Activated CD4-positive, alpha-beta T cell treated with anti-CD3 and anti-CD28 coated beads, Interleukin-2, amount 10 ng/mL, durations not matched to agents 24 days and 14 days (primary cell): ENCODE data around the gene NYAP2. TPM values are rescaled to one million over a fixed set of nuclear protein-coding genes. Genes with fewer than 3 reads are reported as not detected.

Experiments
- DNase-seq: peaks from one replicate; pipeline ENCODE4 v3.0.0; 2022
- H3K27ac Mint-ChIP-seq: one replicate; pipeline ENCODE4 v1.8.0; 2022; ENCODE audit warnings: mild to moderate bottlenecking, mixed read lengths
- H3K27me3 Mint-ChIP-seq: one replicate; pipeline ENCODE4 v1.8.0; 2022; ENCODE audit warnings: mixed read lengths
- H3K36me3 Mint-ChIP-seq: one replicate; pipeline ENCODE4 v1.8.0; 2022; ENCODE audit warnings: low read depth, mild to moderate bottlenecking, mixed read lengths
- H3K4me1 Mint-ChIP-seq: one replicate; pipeline ENCODE4 v1.8.0; 2021; ENCODE audit warnings: mixed read lengths
- H3K4me3 Mint-ChIP-seq: one replicate; pipeline ENCODE4 v1.8.0; 2022; ENCODE audit warnings: mild to moderate bottlenecking, moderate library complexity, mixed read lengths
- H3K9me3 Mint-ChIP-seq: one replicate; pipeline ENCODE4 v1.8.0; 2021; ENCODE audit warnings: mixed read lengths
- intact Hi-C: fragments of 100-400 bp; cut with micrococcal nuclease; formaldehyde crosslinking; loops from one replicate; pipeline ENCODE4 v1.15.1; 2023
- total RNA-seq: library from RNA; stranded (reverse); gene quantifications from 2 replicates; pipeline ENCODE4 v1.2.3, GENCODE V29; 2022

The NYAP2 gene
- total RNA-seq = not detected in 2 replicates

DNA sequence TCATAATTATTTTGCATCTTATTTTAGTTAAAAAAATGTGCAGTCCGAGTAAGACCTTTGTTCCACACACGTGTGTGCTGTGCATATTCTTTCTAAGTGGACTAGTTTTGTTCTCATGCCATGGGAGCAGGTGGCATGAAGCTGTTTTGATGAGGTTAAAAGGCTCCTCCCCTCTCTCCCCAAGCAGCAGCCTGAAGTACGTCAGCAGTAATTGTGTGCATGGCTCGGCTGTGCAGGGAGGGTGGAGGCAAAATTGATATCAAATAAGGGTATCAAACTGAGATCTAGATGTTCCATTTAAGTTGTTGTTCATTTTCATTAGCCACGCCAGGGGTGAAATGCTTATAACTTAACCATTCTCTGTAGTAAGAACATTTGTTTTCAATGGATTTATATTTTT lies at the start of gene NYAP2:
Gene NYAP2 (plus strand): TSS at position 207 of the 400 bp plus-strand sequence. CDS start 9,171 bp downstream, outside the sequence.
- Mint-ChIP-seq H3K9me3 (no peaks in the 10 kb centered on the region), H3K4me1 (no peaks in the 10 kb centered on the region), H3K36me3 (no peaks in the 10 kb centered on the region), H3K4me3 (no peak within 1 kb of the TSS), H3K27me3 (peaks cover 3% of the 10 kb centered on the region), H3K27ac (no peak within 1 kb of the TSS)
- intact Hi-C loops = no loop called here
- no peak for DNase-seq

DNA sequence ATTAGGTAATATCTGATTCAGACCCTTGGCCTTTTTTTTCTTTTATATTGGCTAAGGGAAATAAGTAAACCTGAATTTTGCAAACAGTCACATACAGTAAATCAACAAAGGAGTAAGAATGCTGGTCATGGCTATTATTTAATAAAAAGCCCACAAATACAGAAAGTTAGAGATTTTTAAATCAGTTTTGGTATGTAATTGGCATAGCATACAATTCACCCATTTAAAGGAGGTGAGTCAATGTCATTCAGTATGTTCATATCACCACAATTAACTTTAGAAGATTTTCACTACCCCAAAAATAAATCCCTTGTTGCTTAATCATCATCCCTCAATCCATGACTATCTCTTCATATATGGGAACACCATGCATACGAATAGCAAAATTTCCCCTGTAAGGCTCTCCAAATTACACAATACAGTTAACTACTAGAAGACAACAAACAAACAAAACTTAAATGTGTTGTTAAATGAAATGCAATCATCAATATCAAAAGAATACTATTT lies 45.9 kb upstream of the NYAP2 start:
- H3K27ac Mint-ChIP-seq = no peak overlapping the region
- DNase-seq = no peak
- no peaks in the 10 kb centered on the region for H3K9me3 Mint-ChIP-seq
- peaks cover 3% of the 10 kb centered on the region for H3K27me3 Mint-ChIP-seq
- no peak overlapping the region for H3K4me3 Mint-ChIP-seq
- H3K4me1 Mint-ChIP-seq = peaks cover 2% of the 10 kb centered on the region
- intact Hi-C loops = no loop called here
- H3K36me3 Mint-ChIP-seq = no peaks in the 10 kb centered on the region

DNA sequence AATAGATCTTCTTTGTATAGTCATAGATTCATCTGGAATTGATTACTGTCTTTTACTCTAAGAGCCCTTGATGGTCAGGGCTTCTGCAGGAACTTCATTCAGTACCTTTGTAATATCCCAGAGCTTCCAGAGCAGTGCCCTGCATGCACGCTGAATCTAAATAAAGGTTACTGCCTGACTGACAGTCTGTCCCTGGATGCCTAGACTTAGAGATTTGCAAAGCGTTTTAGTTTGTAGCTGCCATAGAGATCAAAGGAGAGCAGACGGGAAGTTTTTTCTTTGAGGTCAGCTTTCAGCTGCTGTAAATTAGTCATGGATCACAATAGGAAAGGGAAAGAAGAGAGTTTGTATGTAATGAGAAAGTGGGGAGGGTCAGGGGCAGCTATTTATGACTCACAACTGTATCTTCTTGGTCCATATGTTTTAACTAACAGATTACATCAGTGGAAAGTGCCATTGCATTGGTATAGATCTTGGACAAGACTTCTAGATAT lies 45.2 kb upstream of the NYAP2 start:
- intact Hi-C loops = no loop called here
- no peaks in the 10 kb centered on the region for H3K36me3 Mint-ChIP-seq
- peaks cover 2% of the 10 kb centered on the region for H3K4me1 Mint-ChIP-seq
- peaks cover 3% of the 10 kb centered on the region for H3K27me3 Mint-ChIP-seq
- no peak overlapping the region for H3K27ac Mint-ChIP-seq
- DNase-seq = no peak
- no peak overlapping the region for H3K4me3 Mint-ChIP-seq
- H3K9me3 Mint-ChIP-seq = no peaks in the 10 kb centered on the region

DNA sequence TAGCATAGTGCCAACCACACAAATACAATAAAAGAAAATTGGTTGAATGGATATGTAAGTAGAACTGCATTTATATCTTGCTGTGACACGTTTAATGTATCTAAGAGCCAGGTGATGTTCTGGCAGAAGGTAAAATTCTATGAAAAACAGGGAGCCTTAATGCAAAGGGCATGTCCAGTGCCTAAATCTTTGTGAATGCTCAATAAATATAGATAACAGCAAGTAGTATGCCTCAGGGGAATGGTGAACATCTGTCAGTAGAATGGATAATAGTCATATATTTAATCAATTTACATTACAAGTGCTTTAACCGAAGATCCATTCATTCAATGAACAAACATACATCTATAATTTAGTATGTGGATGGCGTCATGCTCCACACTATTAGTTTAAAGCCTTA lies 43.7 kb upstream of the NYAP2 start:
- Mint-ChIP-seq H3K9me3 (no peaks in the 10 kb centered on the region), H3K4me3 (no peak overlapping the region), H3K27ac (no peak overlapping the region), H3K4me1 (peaks cover 2% of the 10 kb centered on the region), H3K27me3 (peaks cover 3% of the 10 kb centered on the region), H3K36me3 (no peaks in the 10 kb centered on the region)
- intact Hi-C loops = no loop called here
- no peak for DNase-seq

DNA sequence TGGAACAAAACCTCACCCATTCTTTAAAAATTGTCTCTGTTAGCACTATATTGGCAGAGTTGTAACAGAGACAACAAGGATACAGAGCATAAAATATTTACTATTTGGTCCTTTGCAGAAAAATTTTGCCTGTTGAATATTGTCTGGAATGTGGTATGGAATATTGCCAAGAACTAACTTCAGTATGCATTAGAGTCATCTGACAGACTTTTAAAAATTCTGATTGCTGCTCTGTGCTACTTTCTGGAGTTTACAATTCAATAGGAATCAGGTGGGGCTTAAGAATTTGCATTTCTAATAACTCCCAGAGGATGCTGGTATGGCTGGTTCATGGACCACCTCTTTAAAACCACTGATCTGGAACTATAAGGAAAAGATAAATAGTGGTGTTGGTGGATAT lies 32.8 kb upstream of the NYAP2 start:
- Mint-ChIP-seq H3K4me3 (no peak overlapping the region), H3K9me3 (no peaks in the 10 kb centered on the region), H3K27ac (no peak overlapping the region), H3K36me3 (no peaks in the 10 kb centered on the region), H3K4me1 (no peaks in the 10 kb centered on the region), H3K27me3 (peaks cover 4% of the 10 kb centered on the region)
- intact Hi-C loops = no loop called here
- DNase-seq = no peak

DNA sequence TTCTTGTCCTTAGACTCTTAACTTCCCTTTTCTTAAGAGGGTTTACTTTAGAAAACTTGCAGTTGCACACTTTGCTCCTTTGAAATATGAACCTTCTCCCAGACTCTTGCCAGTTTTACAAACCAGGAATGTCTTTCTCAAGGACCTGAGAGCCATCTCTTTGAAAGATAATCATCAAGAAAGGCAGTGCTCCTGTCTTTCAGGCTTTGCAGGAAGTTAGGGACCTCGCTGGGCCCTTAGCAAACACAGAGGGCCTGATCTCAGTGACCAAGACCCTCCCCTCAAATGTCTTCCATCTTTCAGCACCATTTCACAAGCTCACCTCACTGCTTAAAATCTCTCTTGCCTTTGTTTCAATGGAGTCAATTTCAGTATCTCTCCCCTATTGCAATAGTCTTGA lies 32.0 kb upstream of the NYAP2 start:
- peaks cover 4% of the 10 kb centered on the region for H3K27me3 Mint-ChIP-seq
- H3K9me3 Mint-ChIP-seq = no peaks in the 10 kb centered on the region
- no peaks in the 10 kb centered on the region for H3K36me3 Mint-ChIP-seq
- H3K4me3 Mint-ChIP-seq = no peak overlapping the region
- H3K27ac Mint-ChIP-seq = no peak overlapping the region
- no peaks in the 10 kb centered on the region for H3K4me1 Mint-ChIP-seq
- DNase-seq = no peak
- intact Hi-C loops = no loop called here

DNA sequence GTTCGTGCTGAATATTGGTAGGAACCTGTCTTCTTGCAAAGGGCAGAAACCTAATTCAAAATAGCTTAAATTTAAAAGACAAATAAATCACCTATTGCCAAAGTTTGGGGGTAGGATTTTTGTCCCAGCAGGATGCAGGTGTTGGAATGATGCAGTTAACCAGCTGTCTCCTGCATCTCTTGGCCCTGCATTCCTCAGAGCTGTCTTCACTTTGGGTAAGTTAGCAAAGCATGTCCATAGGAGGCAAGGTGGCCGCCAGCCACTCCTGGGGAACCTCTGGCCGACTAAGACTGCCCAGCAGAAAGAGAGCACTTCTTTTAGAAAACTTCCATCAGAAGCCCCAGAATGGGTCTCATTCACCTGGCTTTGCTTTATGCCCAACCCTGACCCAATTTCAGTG lies 20.5 kb upstream of the NYAP2 start:
- intact Hi-C loops = no loop called here
- no peak for DNase-seq
- H3K4me3 Mint-ChIP-seq = no peak overlapping the region

DNA sequence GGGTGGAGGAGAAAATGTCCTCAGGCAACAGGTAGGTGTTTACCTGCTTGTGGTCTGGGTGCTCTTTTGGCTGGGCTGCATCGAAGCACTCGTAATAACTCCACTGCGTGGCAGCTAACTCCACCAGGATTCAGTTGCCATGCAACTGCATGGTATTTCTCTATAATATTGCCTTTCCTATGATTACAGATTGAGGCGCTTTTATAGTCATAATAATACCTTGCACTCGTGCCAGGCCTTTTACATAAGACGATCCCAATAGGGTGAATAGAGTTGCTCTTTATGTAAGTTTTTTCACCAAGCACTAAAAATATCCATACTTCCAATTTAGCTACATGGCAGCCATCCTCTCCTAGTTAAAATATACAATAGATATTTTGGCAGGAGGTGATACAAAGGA lies 19.7 kb upstream of the NYAP2 start:
- no peak overlapping the region for H3K4me3 Mint-ChIP-seq
- no peak overlapping the region for H3K27ac Mint-ChIP-seq
- intact Hi-C loops = no loop called here
- no peak for DNase-seq
- no peaks in the 10 kb centered on the region for H3K9me3 Mint-ChIP-seq
- no peaks in the 10 kb centered on the region for H3K36me3 Mint-ChIP-seq
- H3K4me1 Mint-ChIP-seq = no peaks in the 10 kb centered on the region
- peaks cover 2% of the 10 kb centered on the region for H3K27me3 Mint-ChIP-seq

More for the DNA sequence above, 20.5 kb upstream of the NYAP2 start:
- Mint-ChIP-seq H3K9me3 (no peaks in the 10 kb centered on the region), H3K4me1 (no peaks in the 10 kb centered on the region), H3K27ac (no peak overlapping the region), H3K27me3 (peaks cover 2% of the 10 kb centered on the region), H3K36me3 (no peaks in the 10 kb centered on the region)

DNA sequence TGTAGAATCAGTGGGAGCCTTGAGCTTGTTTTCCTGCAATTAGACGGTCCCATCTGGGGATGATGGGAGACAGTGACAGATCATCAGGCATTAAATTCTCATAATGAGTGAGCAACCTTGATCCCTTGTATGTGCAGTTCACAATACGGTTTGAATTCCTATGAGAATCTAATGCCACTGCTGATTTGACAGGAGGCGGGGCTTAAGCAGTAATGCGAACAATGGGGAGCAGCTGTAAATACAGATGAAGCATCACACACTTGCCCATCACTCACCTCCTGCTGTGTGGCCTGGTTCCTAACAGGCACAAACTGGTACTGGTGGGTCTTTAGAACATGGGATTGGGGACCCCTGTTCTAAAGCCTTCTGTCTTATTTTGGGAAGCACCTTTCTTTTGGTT lies 17.9 kb upstream of the NYAP2 start:
- H3K9me3 Mint-ChIP-seq = no peaks in the 10 kb centered on the region

DNA sequence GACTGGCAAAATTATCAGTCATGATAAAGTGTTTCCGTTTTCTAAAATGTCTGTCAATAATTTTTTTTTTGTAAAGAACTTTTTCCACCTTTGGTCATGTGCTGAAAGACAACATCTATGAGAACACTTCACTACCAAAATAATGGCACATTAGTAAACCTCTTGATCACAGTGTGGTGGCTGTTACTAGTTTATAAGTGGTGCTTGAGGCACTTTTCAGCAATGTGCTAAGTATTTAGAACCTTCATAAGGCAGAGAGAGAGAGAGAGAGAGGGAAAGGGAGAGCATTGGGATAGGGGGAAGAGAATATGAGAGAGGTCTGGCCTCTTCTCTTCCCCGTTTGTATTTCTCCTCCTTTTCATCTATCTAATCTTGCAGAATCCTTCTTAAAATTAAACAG lies 1.1 kb upstream of the NYAP2 start:
- Mint-ChIP-seq H3K4me3 (no peak overlapping the region), H3K4me1 (no peaks in the 10 kb centered on the region), H3K27me3 (peaks cover 3% of the 10 kb centered on the region), H3K27ac (no peak overlapping the region), H3K9me3 (no peaks in the 10 kb centered on the region), H3K36me3 (no peaks in the 10 kb centered on the region)
- intact Hi-C loops = no loop called here
- no peak for DNase-seq

More for the DNA sequence above, 17.9 kb upstream of the NYAP2 start:
- H3K4me1 Mint-ChIP-seq = no peaks in the 10 kb centered on the region
- no peak for DNase-seq
- H3K4me3 Mint-ChIP-seq = no peak overlapping the region
- H3K27ac Mint-ChIP-seq = no peak overlapping the region
- intact Hi-C loops = no loop called here
- H3K36me3 Mint-ChIP-seq = no peaks in the 10 kb centered on the region
- peaks cover 2% of the 10 kb centered on the region for H3K27me3 Mint-ChIP-seq

DNA sequence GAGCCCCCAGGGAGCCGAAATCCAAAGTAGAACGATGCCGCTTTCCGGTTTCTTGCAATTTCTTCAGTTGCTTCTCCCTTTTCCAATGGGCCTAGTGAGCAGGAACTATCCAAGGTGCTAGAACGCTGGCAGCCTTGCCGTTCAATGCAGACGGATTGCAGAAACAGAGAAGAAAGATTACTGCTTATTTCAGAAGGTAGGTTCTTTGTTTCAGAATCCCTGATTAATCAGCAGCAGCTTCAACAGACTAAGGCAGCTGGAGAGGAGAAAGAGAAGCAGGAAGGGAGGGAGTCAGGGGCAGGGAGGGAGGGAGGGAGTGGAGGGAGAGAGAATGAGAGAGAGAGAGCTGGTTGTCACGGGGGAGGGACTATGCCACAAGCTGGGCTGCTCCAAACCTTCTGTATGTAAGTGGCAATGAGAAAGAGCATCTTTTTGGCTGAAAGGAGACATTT lies 576 bp downstream of the NYAP2 start:
- intact Hi-C loops = no loop called here
- peak; percentile 63 for DNase-seq
- H3K4me3 Mint-ChIP-seq = no peak overlapping the region

DNA sequence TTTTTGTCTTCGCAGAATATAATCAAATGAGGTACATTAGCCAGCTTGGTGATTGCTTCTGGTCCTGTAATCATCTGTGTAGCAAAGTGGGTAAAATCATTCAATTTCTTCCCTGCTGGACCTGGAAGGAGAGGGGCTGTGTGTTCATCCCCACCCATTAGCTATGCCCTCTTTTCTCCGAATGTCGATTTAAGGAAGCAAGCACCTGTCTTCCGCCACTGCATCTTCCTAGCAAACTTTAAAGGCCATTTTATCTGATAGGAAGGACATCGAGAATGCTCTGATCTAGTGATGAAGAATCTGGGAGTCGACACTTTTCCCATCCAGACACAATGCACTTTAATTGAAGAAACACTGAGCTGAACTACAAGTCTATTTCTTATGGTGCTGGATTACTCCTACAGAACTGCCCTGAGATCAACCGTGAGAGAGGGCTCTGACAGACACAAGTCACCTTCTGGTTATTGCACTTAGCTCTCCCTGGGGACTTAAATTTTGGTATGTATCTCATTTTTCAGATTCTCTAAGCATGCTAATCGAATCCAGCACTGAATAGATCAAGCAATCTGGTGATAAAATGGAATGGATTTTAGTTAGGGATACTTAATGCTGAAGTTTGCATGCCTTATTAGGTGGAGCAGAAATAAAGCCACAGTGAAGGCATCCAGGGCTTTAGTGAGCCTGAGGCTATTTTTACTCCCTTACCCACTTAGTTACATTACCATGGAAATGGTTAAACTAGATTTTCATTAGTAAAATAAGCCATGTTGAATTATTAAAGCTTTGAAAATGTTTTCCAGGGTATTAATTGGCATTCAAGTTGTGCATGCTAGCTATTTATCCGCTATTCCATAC lies 1.3 kb downstream of the NYAP2 start:
- no peak overlapping the region for H3K4me3 Mint-ChIP-seq
- H3K36me3 Mint-ChIP-seq = no peaks in the 10 kb centered on the region
- no peak overlapping the region for H3K27ac Mint-ChIP-seq
- intact Hi-C loops = no loop called here
- DNase-seq = no peak
- H3K4me1 Mint-ChIP-seq = no peaks in the 10 kb centered on the region
- H3K27me3 Mint-ChIP-seq = peaks cover 4% of the 10 kb centered on the region
- no peaks in the 10 kb centered on the region for H3K9me3 Mint-ChIP-seq

More for the DNA sequence above, 576 bp downstream of the NYAP2 start:
- H3K36me3 Mint-ChIP-seq = no peaks in the 10 kb centered on the region
- no peak overlapping the region for H3K27ac Mint-ChIP-seq
- no peaks in the 10 kb centered on the region for H3K4me1 Mint-ChIP-seq
- peaks cover 3% of the 10 kb centered on the region for H3K27me3 Mint-ChIP-seq
- H3K9me3 Mint-ChIP-seq = no peaks in the 10 kb centered on the region

DNA sequence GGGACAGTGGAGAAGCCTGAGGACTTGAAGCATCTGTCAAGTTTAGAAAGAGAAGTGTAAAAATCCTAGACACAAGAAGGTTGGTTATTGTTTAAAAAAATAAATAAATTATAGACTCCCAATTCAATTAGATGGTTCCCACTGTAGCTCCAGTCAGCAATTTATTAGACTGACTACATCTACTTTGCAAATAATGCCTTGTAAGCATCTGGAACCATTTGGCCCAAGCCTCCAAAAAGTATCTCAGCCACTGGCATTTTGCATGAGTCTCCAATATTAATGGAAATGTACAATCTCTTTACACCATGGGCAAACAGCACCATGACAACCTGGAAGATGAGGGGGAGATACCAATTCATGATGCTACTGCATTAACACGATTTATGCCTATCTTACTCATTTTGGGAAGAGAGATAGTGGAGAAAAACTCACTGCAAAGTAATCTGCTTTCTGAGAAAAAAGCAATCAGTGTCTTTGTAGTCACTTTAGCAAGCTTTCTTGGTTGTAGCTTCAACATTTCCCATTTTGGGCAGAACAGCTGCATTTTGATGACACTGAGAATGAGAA lies 2.8 kb downstream of the NYAP2 start:
- H3K36me3 Mint-ChIP-seq = no peaks in the 10 kb centered on the region
- H3K4me1 Mint-ChIP-seq = no peaks in the 10 kb centered on the region
- DNase-seq = no peak
- H3K4me3 Mint-ChIP-seq = no peak overlapping the region
- H3K27me3 Mint-ChIP-seq = peaks cover 4% of the 10 kb centered on the region
- H3K9me3 Mint-ChIP-seq = no peaks in the 10 kb centered on the region
- intact Hi-C loops = no loop called here
- no peak overlapping the region for H3K27ac Mint-ChIP-seq

DNA sequence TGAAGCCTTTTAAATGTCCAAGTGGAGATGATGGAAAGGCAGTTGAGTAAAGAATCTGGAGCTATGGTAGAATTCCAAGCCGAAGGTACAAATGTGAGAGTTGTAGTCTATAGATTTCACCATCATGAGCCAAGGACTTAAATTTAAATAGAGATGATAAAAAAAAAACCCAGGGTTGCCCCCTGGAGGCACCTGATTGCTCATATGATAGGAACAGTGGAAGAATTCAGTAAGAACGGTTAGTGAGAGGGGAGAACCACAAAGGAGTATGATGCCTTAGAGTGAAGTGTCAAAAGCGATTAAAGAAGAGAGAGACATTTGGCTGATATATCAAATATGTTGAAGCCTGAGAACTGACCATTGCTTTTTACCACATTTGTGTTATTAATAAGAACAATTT lies 11.9 kb downstream of the NYAP2 start:
- intact Hi-C loops = no loop called here
- no peak overlapping the region for H3K27ac Mint-ChIP-seq
- H3K9me3 Mint-ChIP-seq = no peaks in the 10 kb centered on the region
- H3K4me1 Mint-ChIP-seq = no peaks in the 10 kb centered on the region
- no peak for DNase-seq
- no peak overlapping the region for H3K4me3 Mint-ChIP-seq
- H3K36me3 Mint-ChIP-seq = no peaks in the 10 kb centered on the region
- no peaks in the 10 kb centered on the region for H3K27me3 Mint-ChIP-seq
